IPS DF 19.7 (cell line): ENCODE data around the gene KIR3DL1.
"Not testable (repeated sequence)": the region's sequence is repeated elsewhere in the genome, so short reads cannot be mapped to it uniquely, and the experiment has no call there.

Experiments used
- DNase-seq: peaks from one replicate; pipeline ENCODE4 v3.0.0-alpha.2; 2013; ENCODE audit warnings: low read depth, low spot score

KIR3DL1 gene

GRCh38 chr19:54816251-54816650 lies at the start of gene KIR3DL1:
Gene KIR3DL1 (plus strand): TSS chr19:54816468.
- not testable (repeated sequence) for DNase-seq

- not testable (repeated sequence) for DNase-seq
Measured at GRCh38 chr19:54769646-54770045, 46.6 kb upstream of the KIR3DL1 start, which contains the start of gene KIR2DL1. Gene KIR2DL1 (plus strand): TSS chr19:54769793. CDS start chr19:54769851, 58 bp downstream.

DNA sequence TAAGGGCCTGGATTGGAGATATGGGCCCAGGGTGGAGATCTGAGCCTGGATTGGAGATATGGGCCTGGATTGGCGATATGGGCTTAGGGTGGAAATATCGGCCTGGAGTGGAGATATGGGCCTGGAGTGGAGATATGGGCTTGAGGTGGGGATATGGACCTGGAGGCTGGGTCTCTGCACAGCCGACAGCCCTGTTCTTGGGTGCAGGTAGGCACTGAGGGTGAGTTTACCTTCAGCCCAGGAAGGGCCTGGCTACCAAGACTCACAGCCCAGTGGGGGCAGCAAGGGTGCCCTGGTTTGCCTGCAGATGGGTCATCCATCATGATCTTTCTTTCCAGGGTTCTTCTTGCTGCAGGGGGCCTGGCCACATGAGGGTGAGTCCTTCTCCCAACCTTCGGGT lies 45.8 kb upstream of the KIR3DL1 start:
- not testable (repeated sequence) for DNase-seq

GRCh38 chr19:54771018-54771960 lies 45.0 kb upstream of the KIR3DL1 start:
- DNase-seq, result not testable (repeated sequence)

DNA sequence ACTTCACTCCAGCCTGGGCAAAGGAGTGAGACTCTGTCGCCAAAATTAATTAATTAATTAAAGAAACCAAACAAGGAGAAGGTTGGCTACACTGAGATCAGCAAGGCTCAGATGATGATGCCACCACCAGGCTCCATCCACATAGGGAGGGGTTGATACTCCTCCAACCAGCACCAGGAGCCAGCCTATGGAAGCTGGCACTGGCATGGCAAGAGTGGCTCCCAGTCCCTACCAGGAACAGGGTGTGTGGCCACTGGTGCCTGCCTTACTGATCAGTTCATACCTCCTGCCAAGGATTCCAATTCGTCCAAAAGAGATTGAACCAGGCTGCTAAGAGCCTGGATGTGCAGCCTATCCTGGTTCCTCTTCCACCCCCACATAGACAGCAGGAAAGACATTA lies 43.6 kb upstream of the KIR3DL1 start:
- not testable (repeated sequence) for DNase-seq

DNA sequence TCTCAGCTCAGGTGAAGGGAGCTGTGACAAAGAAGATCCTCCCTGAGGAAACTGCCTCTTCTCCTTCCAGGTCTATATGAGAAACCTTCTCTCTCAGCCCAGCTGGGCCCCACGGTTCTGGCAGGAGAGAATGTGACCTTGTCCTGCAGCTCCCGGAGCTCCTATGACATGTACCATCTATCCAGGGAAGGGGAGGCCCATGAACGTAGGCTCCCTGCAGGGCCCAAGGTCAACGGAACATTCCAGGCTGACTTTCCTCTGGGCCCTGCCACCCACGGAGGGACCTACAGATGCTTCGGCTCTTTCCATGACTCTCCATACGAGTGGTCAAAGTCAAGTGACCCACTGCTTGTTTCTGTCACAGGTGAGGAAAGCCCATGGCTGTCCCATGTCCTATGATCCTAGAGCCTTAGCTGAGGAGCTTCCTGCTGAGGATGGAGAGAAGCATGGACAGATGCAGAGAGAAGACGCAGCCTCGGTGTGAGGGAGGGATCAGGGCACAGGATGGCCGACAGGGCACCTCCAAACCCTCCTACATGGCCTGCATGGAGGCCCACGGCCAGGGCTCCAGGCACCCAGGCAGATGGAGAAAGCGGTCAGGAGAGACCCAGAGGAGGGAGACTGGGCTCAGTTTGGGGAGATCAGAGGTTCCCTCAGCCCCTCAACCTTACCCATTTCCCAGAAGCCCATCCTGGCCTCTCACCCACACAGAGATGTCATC lies 41.0 kb upstream of the KIR3DL1 start:
- not testable (repeated sequence) for DNase-seq

- DNase-seq, result not testable (repeated sequence)
Measured at GRCh38 chr19:54775830-54776229, 40.4 kb upstream of the KIR3DL1 start.

- DNase-seq, result not testable (repeated sequence)
Measured at GRCh38 chr19:54777851-54778250, 38.4 kb upstream of the KIR3DL1 start.

GRCh38 chr19:54778896-54779295 lies 37.4 kb upstream of the KIR3DL1 start:
- not testable (repeated sequence) for DNase-seq

GRCh38 chr19:54782916-54783315 lies 33.4 kb upstream of the KIR3DL1 start:
- DNase-seq, result not testable (repeated sequence)

GRCh38 chr19:54786091-54786723 lies 30.1 kb upstream of the KIR3DL1 start:
- not testable (repeated sequence) for DNase-seq

GRCh38 chr19:54788154-54788553 lies 28.1 kb upstream of the KIR3DL1 start:
- DNase-seq, result not testable (repeated sequence)

GRCh38 chr19:54790711-54791110 lies 25.6 kb upstream of the KIR3DL1 start:
- DNase-seq, result no peak

- no peak for DNase-seq
Measured at GRCh38 chr19:54791476-54791875, 24.8 kb upstream of the KIR3DL1 start.

DNA sequence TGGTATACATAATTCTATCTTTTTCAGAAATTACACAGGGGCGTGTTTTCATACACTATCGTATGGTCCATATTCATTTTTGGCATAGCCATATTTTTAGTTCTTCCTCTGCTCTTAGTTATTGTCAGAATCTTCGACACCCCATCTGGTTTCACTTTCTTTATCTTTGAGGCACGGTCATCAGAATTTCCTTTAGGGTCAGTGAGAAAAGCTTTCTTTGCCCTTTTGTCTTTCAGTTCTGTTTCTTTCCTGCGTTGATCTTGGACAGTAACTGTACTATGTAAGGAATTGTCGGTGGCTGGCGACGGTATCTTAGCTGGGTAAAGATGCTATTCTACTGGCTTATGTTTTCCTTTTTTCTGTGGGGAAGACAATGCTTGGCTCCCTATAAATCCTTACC lies 23.5 kb upstream of the KIR3DL1 start:
- no peak for DNase-seq

GRCh38 chr19:54795758-54796157 lies 20.5 kb upstream of the KIR3DL1 start:
- no peak for DNase-seq

DNA sequence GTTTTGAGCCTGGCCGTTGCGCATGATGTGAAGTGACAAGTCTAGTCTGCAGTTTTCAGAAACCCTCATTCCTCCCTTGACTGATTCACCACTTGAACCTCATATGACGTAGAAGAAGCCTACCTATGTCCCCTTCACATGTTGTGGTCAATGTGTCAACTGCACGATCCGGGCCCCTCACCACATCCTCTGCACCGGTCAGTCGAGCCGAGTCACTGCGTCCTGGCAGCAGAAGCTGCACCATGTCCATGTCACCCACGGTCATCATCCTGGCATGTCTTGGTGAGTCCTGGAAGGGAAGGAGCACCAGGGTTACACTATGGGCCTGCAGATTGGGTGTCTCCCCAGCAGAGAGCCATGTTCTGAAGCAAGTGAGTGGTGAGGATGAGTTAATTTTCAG lies 12.9 kb upstream of the KIR3DL1 start, which contains the start of gene KIR2DL4:
Gene KIR2DL4 (plus strand): TSS at position 201 of the 400 bp plus-strand sequence. CDS start 42 bp downstream, at position 243.
- no peak for DNase-seq

DNA sequence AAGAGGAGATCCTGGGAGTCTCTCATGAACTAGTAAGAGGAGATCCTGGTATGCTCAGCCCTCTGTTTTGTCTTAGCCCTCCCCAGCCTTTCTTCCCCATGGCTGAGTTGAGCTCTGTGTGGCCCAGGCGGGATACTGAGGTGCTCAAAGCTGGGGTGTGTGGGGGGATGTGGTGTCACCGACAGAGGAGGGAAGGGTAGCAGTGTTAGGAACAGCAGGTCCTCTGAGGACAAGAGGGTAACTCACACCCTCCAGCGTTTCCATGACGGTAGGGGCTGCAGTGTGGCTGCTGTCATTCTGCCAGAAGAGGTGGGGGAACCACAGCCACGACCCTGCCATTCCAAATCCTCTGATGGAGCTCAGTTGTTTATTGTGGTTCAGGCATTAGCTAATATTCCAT lies 12.2 kb upstream of the KIR3DL1 start:
- DNase-seq, result no peak

- no peak for DNase-seq
Measured at GRCh38 chr19:54804571-54804970, 11.7 kb upstream of the KIR3DL1 start.

GRCh38 chr19:54805665-54806515 lies 10.4 kb upstream of the KIR3DL1 start:
- no peak for DNase-seq

DNA sequence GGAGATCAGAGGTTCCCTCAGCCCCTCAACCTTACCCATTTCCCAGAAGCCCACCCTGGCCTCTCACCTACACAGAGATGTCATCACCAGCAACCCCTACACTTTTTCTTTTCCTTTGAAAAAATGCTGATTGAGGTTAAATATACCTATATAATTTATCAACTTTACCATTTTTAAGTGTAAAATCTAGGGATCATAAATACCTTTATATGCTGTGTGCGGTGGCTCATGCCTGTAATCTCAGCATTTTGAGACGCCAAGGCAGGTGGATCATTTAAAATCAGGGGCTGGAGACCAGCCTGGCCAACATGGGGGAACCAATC lies 9.8 kb upstream of the KIR3DL1 start:
- no peak for DNase-seq
